Left kidney (tissue), 1 donor: ENCODE results near the gene RIPOR1. TPM values are rescaled to one million over a fixed set of nuclear protein-coding genes. Genes with fewer than 3 reads are reported as not detected.

Source experiments
- polyA plus RNA-seq: library from polyadenylated mRNA; unstranded; fragments of 120-200 nt; gene quantifications from one replicate; pipeline ENCODE4 v1.2.1, GENCODE V29; 2013; ENCODE audit not compliant: insufficient read length

The RIPOR1 gene
- polyA plus RNA-seq, 1 donor: 112 TPM

Other genes with a start within 250 kb of the RIPOR1 start
- gene PLEKHG4, start 249.3 kb upstream of the RIPOR1 start, polyA plus RNA-seq: 14.2 TPM
- gene KCTD19, start 202.1 kb upstream of the RIPOR1 start, polyA plus RNA-seq: 1.6 TPM
- gene LRRC36, start 202.0 kb upstream of the RIPOR1 start, polyA plus RNA-seq: 8.7 TPM
- 42.7 TPM for gene TPPP3, start 135.3 kb upstream of the RIPOR1 start, polyA plus RNA-seq
- 11.5 TPM for gene ZDHHC1, start 112.4 kb upstream of the RIPOR1 start, polyA plus RNA-seq
- 40.8 TPM for gene HSD11B2, start 97.7 kb upstream of the RIPOR1 start, polyA plus RNA-seq
- gene ATP6V0D1, start 47.7 kb upstream of the RIPOR1 start, polyA plus RNA-seq: 83.5 TPM
- gene AGRP, start 45.3 kb upstream of the RIPOR1 start, polyA plus RNA-seq: 0.18 TPM
- gene CTCF, start 33.7 kb downstream of the RIPOR1 start, polyA plus RNA-seq: 88.3 TPM
- 1.2 TPM for gene CARMIL2, start 116.3 kb downstream of the RIPOR1 start, polyA plus RNA-seq
- 23.9 TPM for gene ACD, start 131.4 kb downstream of the RIPOR1 start, polyA plus RNA-seq
- 2.2 TPM for gene PARD6A, start 132.1 kb downstream of the RIPOR1 start, polyA plus RNA-seq
- gene ENKD1, start 137.9 kb downstream of the RIPOR1 start, polyA plus RNA-seq: 25.8 TPM
- 2.8 TPM for gene C16orf86, start 138.0 kb downstream of the RIPOR1 start, polyA plus RNA-seq
- 19.7 TPM for gene GFOD2, start 190.5 kb downstream of the RIPOR1 start, polyA plus RNA-seq